OCI-LY1 (cell line): Measurements from ENCODE around the gene NOTCH4.
"Not testable (repeated sequence)": the region's sequence is repeated elsewhere in the genome, so short reads cannot be mapped to it uniquely, and the experiment has no call there.

Experiments
- CTCF ChIP-seq: fragments of 200-600 bp; sonication (generic), shearing (Covaris generic); IDR thresholded peaks from 2 replicates; pipeline ENCODE4 v1.5.1; 2017; ENCODE audit warnings: mild to moderate bottlenecking, antibody characterized with exemption, low read length, moderate library complexity, mixed read lengths
- EZH2 ChIP-seq: fragments of 200-600 bp; sonication (generic), shearing (Covaris generic); IDR thresholded peaks from 2 replicates; pipeline ENCODE4 v1.8.0; 2017; ENCODE audit warnings: borderline replicate concordance, mixed run types, mild to moderate bottlenecking, antibody characterized with exemption, low read length, moderate library complexity, mixed read lengths

GRCh38 chr6:32187725-32188380 is 36.0 kb downstream of the NOTCH4 start:
- TF ChIP-seq CTCF, EZH2: not testable (repeated sequence)
